GM19238 (cell line): Measurements from ENCODE around the gene KCNA4.
"Not testable (repeated sequence)": the region's sequence is repeated elsewhere in the genome, so short reads cannot be mapped to it uniquely, and the experiment has no call there.

Experiments
- DNase-seq: peaks from one replicate; pipeline ENCODE4 v3.0.0; 2011; ENCODE audit warnings: low spot score; ENCODE audit not compliant: insufficient read length

Gene KCNA4

DNA sequence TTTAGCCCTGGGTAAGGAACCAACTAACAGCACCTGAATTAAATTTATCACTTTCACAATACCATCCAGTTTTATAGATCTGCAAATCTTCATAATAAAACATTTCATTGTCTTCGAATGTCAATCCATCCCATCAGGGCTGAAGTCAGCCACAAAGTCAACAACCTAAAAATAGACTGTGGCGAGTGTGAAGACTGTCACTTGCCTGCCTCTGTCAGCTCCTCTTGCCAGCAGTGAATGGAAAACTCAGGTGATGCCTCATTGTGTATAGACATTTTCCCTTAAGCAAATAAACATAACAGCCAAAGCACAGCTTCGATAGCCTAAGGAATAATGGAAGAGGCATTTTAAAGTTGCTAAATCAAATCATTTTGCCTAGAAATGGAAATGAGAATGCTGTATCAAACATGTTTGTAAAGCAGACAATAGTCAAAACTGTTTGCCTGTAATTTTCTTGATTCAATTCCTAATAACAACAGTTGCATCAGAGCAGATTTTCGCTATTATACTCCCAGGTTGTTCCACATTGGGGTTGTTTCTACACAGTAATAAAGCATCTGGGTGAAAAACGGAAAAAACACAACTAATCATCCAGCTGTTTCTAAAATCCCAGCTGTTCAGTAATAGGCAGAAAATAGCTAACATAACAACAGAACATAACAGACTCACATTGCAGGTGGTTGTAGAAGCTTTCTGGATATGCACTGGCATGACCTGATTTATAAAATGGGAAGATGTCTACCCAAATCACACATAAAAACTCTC is 15.7 kb downstream of the KCNA4 start:
- no peak for DNase-seq

- DNase-seq = no peak
Measured at GRCh38 chr11:29996016-29996415, 20.8 kb downstream of the KCNA4 start.

- DNase-seq = no peak
Measured at GRCh38 chr11:29989174-29989970, 27.5 kb downstream of the KCNA4 start.

- no peak for DNase-seq
Measured at GRCh38 chr11:29985248-29985647, 31.6 kb downstream of the KCNA4 start.

DNA sequence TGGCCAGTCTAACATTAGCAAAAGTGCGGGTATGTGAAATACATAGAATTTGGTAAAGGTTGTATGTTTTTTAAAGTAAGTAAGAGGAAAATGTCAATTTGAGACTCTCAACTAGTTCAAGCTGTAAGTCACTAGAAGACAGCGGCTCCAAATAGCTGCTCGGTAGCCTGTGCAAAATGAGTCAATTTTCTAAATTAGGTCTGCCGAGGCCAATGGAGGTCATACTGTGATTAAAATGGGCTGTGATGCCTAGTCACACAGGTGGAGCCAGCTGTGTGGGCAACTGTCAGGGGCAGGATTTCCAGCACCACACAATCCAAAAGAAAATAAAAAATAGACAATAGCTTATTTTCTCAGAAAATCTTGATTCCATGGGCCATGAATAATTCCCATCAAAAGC is 32.3 kb downstream of the KCNA4 start:
- no peak for DNase-seq

- DNase-seq = no peak
Measured at GRCh38 chr11:29978549-29978948, 38.3 kb downstream of the KCNA4 start.

- DNase-seq = not testable (repeated sequence)
Measured at GRCh38 chr11:29975580-29975979, 41.2 kb downstream of the KCNA4 start.

DNA sequence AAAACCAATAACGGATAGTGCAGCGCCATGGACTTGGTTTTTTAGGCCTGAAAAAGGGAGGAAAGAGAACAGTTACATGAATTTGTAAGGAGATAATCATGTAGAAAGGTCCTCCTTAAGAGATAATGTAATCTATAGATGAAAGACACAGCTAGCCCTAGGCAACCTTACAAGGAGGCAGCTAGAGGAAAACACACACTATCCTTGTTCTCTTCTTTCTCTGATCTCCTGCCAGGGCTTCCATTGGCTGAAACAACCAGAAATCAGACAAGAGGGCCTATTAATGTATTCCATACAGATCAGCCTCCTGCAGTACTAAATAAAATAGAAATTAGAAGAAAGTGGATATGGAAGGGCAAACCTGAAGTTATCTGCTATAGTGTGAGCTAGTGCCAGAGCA is 53.0 kb downstream of the KCNA4 start:
- DNase-seq = no peak

- no peak for DNase-seq
Measured at GRCh38 chr11:29963036-29963435, 53.8 kb downstream of the KCNA4 start.

DNA sequence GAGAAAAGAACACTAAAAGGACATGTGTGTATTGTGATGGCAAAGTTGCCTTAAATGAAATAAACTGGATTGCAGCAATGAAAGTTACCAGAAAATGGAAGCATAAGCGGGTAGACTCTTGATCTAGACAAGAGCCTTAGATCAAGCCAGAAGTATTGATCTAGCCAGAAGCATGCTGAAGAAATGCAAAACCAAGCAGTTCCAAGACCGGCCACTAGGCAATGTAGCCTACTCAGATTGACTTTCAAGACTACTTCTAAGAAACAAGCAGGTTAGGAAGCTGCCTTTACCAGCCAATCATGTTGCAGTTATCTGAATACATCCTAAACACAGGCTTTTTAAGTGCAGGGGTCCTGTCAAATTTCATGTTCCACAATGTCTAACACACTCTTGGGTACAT is 54.6 kb downstream of the KCNA4 start:
- no peak for DNase-seq
